ENCODE data around the gene PDE1C. TPM values are rescaled to one million over a fixed set of nuclear protein-coding genes. Genes with fewer than 3 reads are reported as not detected.
"Not testable (repeated sequence)": the region's sequence is repeated elsewhere in the genome, so short reads cannot be mapped to it uniquely, and the experiment has no call there.

Gene PDE1C
- polyA plus RNA-seq, 3 donors = 2.5 to 5.0 (median 4.4) TPM

GRCh38 chr7:31850601-31851000 lies 219.6 kb downstream of the PDE1C start:
- DNase-seq = no peak

GRCh38 chr7:31850066-31850465 lies 220.1 kb downstream of the PDE1C start:
- no peak for DNase-seq

- peak; percentile 73 for DNase-seq
These were observed 234.7 kb downstream of the PDE1C start for GRCh38 chr7:31835471-31835870.

GRCh38 chr7:31833625-31834024 lies 236.6 kb downstream of the PDE1C start:
- not testable (repeated sequence) for DNase-seq

- DNase-seq = no peak
These were observed 241.7 kb downstream of the PDE1C start for GRCh38 chr7:31828520-31828919.

GRCh38 chr7:31825576-31825975 lies 244.6 kb downstream of the PDE1C start:
- DNase-seq = no peak

GRCh38 chr7:31819031-31819430 lies 251.2 kb downstream of the PDE1C start:
- no peak for DNase-seq

GRCh38 chr7:31816810-31817209 lies 253.4 kb downstream of the PDE1C start:
- no peak for DNase-seq

- no peak for DNase-seq
These were observed 254.4 kb downstream of the PDE1C start for GRCh38 chr7:31815796-31816195.

- no peak for DNase-seq
These were observed 256.0 kb downstream of the PDE1C start for GRCh38 chr7:31814187-31814586.

GRCh38 chr7:31811650-31812461 lies 258.4 kb downstream of the PDE1C start:
- peak; percentile 20 for DNase-seq

- DNase-seq = no peak
These were observed 264.9 kb downstream of the PDE1C start for GRCh38 chr7:31805209-31805818.

- no peak for DNase-seq
These were observed 273.8 kb downstream of the PDE1C start for GRCh38 chr7:31796375-31796774.

GRCh38 chr7:31794851-31795344 lies 275.3 kb downstream of the PDE1C start:
- no peak for DNase-seq

GRCh38 chr7:31791881-31792280 lies 278.3 kb downstream of the PDE1C start:
- DNase-seq = no peak

- DNase-seq = no peak
These were observed 281.1 kb downstream of the PDE1C start for GRCh38 chr7:31788883-31789680.

- no peak for DNase-seq
These were observed 281.8 kb downstream of the PDE1C start for GRCh38 chr7:31788445-31788844.

- no peak for DNase-seq
These were observed 283.9 kb downstream of the PDE1C start for GRCh38 chr7:31786326-31786725.

GRCh38 chr7:31785101-31785500 lies 285.1 kb downstream of the PDE1C start:
- no peak for DNase-seq

GRCh38 chr7:31783221-31783620 lies 287.0 kb downstream of the PDE1C start:
- no peak for DNase-seq

- DNase-seq = peak; percentile 38
These were observed 287.7 kb downstream of the PDE1C start for GRCh38 chr7:31782411-31782991.

- no peak for DNase-seq
These were observed 291.9 kb downstream of the PDE1C start for GRCh38 chr7:31778296-31778695.
